Fibroblast of lung (primary cell): ENCODE measurements around the gene CLASP1. TPM values are rescaled to one million over a fixed set of nuclear protein-coding genes. Genes with fewer than 3 reads are reported as not detected.
"Not testable (repeated sequence)": the region's sequence is repeated elsewhere in the genome, so short reads cannot be mapped to it uniquely, and the experiment has no call there.

ENCODE experiments used
- DNase-seq, 2 donors: peaks; one replicate each; pipeline versions ENCODE4 v3.0.0 to v3.0.0-alpha.2; 2010; ENCODE audit warnings: low read depth in 2 of 2
- H2AFZ ChIP-seq: 2 replicates; pipeline ENCODE4 v1.5.1; 2012; ENCODE audit warnings: low read length, control low read depth, inconsistent platforms
- H3K27ac ChIP-seq: 2 replicates; pipeline ENCODE4 v1.5.1; 2011; ENCODE audit warnings: low read length, control low read depth; ENCODE audit not compliant: insufficient read depth
- H3K27me3 ChIP-seq: 2 replicates; pipeline ENCODE4 v1.5.1; 2011; ENCODE audit warnings: mild to moderate bottlenecking, low read length; ENCODE audit not compliant: control insufficient read depth, insufficient read depth
- H3K36me3 ChIP-seq: 2 replicates; pipeline ENCODE4 v1.5.1; 2011; ENCODE audit warnings: low read length; ENCODE audit not compliant: control insufficient read depth, insufficient read depth
- H3K4me1 ChIP-seq: 2 replicates; pipeline ENCODE4 v1.5.1; 2011; ENCODE audit warnings: low read length; ENCODE audit not compliant: control insufficient read depth, insufficient read depth; ENCODE audit errors: extremely low read depth
- H3K4me2 ChIP-seq: 2 replicates; pipeline ENCODE4 v1.5.1; 2011; ENCODE audit warnings: low read length, control low read depth; ENCODE audit not compliant: insufficient read depth; ENCODE audit errors: extremely low read depth
- H3K4me3 ChIP-seq, 4 experiments: fragments of 200-600 bp in 1 of 4; sonication (generic) in 1 of 4; replicated peaks in 1 of 4; 2 replicates each; pipeline ENCODE4 v1.5.1; 2011 to 2016; ENCODE audit warnings: low read length in 4 of 4, low read depth in 3 of 4, mild to moderate bottlenecking in 3 of 4, control low read depth in 2 of 4, inconsistent platforms in 1 of 4, mixed read lengths in 1 of 4; ENCODE audit not compliant: insufficient read depth in 1 of 4; ENCODE audit errors: control extremely low read depth in 1 of 4
- H3K79me2 ChIP-seq: 2 replicates; pipeline ENCODE4 v1.5.1; 2012; ENCODE audit warnings: mild to moderate bottlenecking, low read length, inconsistent platforms; ENCODE audit not compliant: control insufficient read depth, insufficient read depth
- H3K9ac ChIP-seq: 2 replicates; pipeline ENCODE4 v1.5.1; 2011; ENCODE audit warnings: mild to moderate bottlenecking, low read length, control low read depth; ENCODE audit not compliant: insufficient read depth
- H3K9me3 ChIP-seq: 2 replicates; pipeline ENCODE4 v1.5.1; 2012; ENCODE audit warnings: low read depth, low read length; ENCODE audit not compliant: control insufficient read depth, insufficient read depth
- H4K20me1 ChIP-seq: 2 replicates; pipeline ENCODE4 v1.5.1; 2011; ENCODE audit warnings: low read length; ENCODE audit not compliant: control insufficient read depth, insufficient read depth; ENCODE audit errors: extremely low read depth
- CTCF ChIP-seq, 2 donors: IDR thresholded peaks in 1 of 2; conservative IDR thresholded peaks in 1 of 2; 1 replicate in 1 of 2; 2 replicates in 1 of 2; pipeline ENCODE4 v1.5.1; 2011 to 2012; ENCODE audit warnings: low read length in 2 of 2, control low read depth in 1 of 2, inconsistent platforms in 1 of 2, low read depth in 1 of 2, mild to moderate bottlenecking in 1 of 2
- EZH2 ChIP-seq: IDR thresholded peaks from 2 replicates; pipeline ENCODE4 v1.5.1; 2012; ENCODE audit warnings: low read length, control low read depth, mild to moderate bottlenecking; ENCODE audit errors: missing control alignments
- polyA plus RNA-seq, 2 donors: library from polyadenylated mRNA; depleted of rRNA in 1 of 2; stranded (reverse) in 1 of 2; unstranded in 1 of 2; fragments of >200 nt; gene quantifications; 2 replicates each; pipeline ENCODE4 v1.2.1, GENCODE V29; 2011 to 2012; ENCODE audit warnings: missing spikeins in 1 of 2
- total RNA-seq: library from RNA; depleted of rRNA; stranded (reverse); fragments of >200 nt; gene quantifications from 2 replicates; pipeline ENCODE4 v1.2.1, GENCODE V29; 2014

The CLASP1 gene
- total and polyA plus RNA-seq, 2 donors (not counting 1 experiment from before 2014, with no cell fraction given), result 6.0 to 48.4 TPM

GRCh38 chr2:121303531-121304263 is 345.6 kb downstream of the CLASP1 start:
- Histone ChIP-seq H2AFZ (no peak overlapping the region), H3K4me1 (no peaks in the 10 kb centered on the region), H4K20me1 (no peaks in the 10 kb centered on the region), H3K9ac (no peak overlapping the region), H3K4me3 (no peak overlapping the region), H3K79me2 (no peaks in the 10 kb centered on the region), H3K9me3 (no peaks in the 10 kb centered on the region), H3K36me3 (no peaks in the 10 kb centered on the region), H3K27me3 (peaks cover 7% of the 10 kb centered on the region), H3K4me2 (no peak overlapping the region), H3K27ac (no peak overlapping the region)
- no peak for TF ChIP-seq EZH2
- no peak for TF ChIP-seq CTCF (conservative IDR thresholded peaks at IDR 0.05 in 1 of 2, IDR thresholded peaks at IDR 0.05 in 1 of 2; ENCODE audit: low read depth in 1 of 2, low read length in 2 of 2)
- DNase-seq, result no peak

- not testable (repeated sequence) for H2AFZ ChIP-seq, H3K9ac ChIP-seq, H3K4me2 ChIP-seq, H3K9me3 ChIP-seq, H3K27ac ChIP-seq, H4K20me1 ChIP-seq, H3K4me3 ChIP-seq, H3K79me2 ChIP-seq, H3K36me3 ChIP-seq, H3K4me1 ChIP-seq, H3K27me3 ChIP-seq, DNase-seq
Measured at GRCh38 chr2:121301190-121301589, 348.1 kb downstream of the CLASP1 start.

- Histone ChIP-seq H3K9me3 (no peaks in the 10 kb centered on the region), H3K4me3 (no peak overlapping the region), H3K27ac (no peak overlapping the region), H3K79me2 (no peaks in the 10 kb centered on the region), H3K4me2 (no peak overlapping the region), H3K27me3 (peaks cover 2% of the 10 kb centered on the region), H3K4me1 (no peaks in the 10 kb centered on the region), H2AFZ (no peak overlapping the region), H3K9ac (no peak overlapping the region), H4K20me1 (no peaks in the 10 kb centered on the region), H3K36me3 (no peaks in the 10 kb centered on the region)
- no peak for DNase-seq
- no peak for TF ChIP-seq CTCF (conservative IDR thresholded peaks at IDR 0.05 in 1 of 2, IDR thresholded peaks at IDR 0.05 in 1 of 2; ENCODE audit: low read depth in 1 of 2, low read length in 2 of 2)
- no peak for TF ChIP-seq EZH2
Measured at GRCh38 chr2:121298476-121298875, 350.8 kb downstream of the CLASP1 start.

GRCh38 chr2:121297866-121298265 is 351.4 kb downstream of the CLASP1 start:
- H3K4me2 ChIP-seq, DNase-seq, H3K36me3 ChIP-seq, H2AFZ ChIP-seq, H3K9me3 ChIP-seq, H3K9ac ChIP-seq, H3K79me2 ChIP-seq, H3K27me3 ChIP-seq, H3K4me1 ChIP-seq, H3K4me3 ChIP-seq, H3K27ac ChIP-seq, H4K20me1 ChIP-seq: not testable (repeated sequence)
